ENCODE measurements around the gene BCAS1.

GRCh38 chr20:53945478-53945877, 124.9 kb downstream of the BCAS1 start:
- no peak for TF ChIP-seq CTCF (IDR thresholded peaks at IDR 0.05)
- no peak for TF ChIP-seq POLR2A (IDR thresholded peaks at IDR 0.05)

Data from body of pancreas (tissue), 4 donors.